DOHH2 (cell line): ENCODE results near the gene RASSF7.

Experiments used
- H3F3A ChIP-seq: fragments of 200-600 bp; sonication (generic), shearing (Covaris generic); 2 replicates; pipeline ENCODE4 v1.6.0; 2016; ENCODE audit warnings: antibody characterized with exemption, mild to moderate bottlenecking; ENCODE audit not compliant: control insufficient read depth, insufficient read depth
- H3K27ac ChIP-seq: fragments of 200-600 bp; sonication (generic); 2 replicates; pipeline ENCODE4 v1.5.1; 2014; ENCODE audit warnings: low read depth, mild to moderate bottlenecking, low read length, moderate library complexity
- H3K27me3 ChIP-seq: fragments of 200-600 bp; sonication (generic); 2 replicates; pipeline ENCODE4 v1.6.1; 2014; ENCODE audit warnings: mild to moderate bottlenecking, low read length, mixed read lengths; ENCODE audit not compliant: control insufficient read depth
- H3K36me3 ChIP-seq: fragments of 200-600 bp; sonication (generic); 2 replicates; pipeline ENCODE4 v1.6.1; 2014; ENCODE audit warnings: mild to moderate bottlenecking, low read length, moderate library complexity, mixed read lengths; ENCODE audit not compliant: control insufficient read depth
- H3K4me1 ChIP-seq: fragments of 200-600 bp; sonication (generic); 2 replicates; pipeline ENCODE4 v1.6.1; 2014; ENCODE audit warnings: mild to moderate bottlenecking, low read length, mixed read lengths; ENCODE audit not compliant: control insufficient read depth
- H3K4me2 ChIP-seq: fragments of 200-600 bp; sonication (generic); 2 replicates; pipeline ENCODE4 v1.6.0; 2014; ENCODE audit warnings: mild to moderate bottlenecking, low read length, moderate library complexity
- H3K4me3 ChIP-seq: fragments of 200-600 bp; sonication (generic); 2 replicates; pipeline ENCODE4 v1.5.1; 2014; ENCODE audit warnings: mild to moderate bottlenecking, low read length, mixed read lengths
- H3K79me2 ChIP-seq: fragments of 200-600 bp; sonication (generic); 2 replicates; pipeline ENCODE4 v1.6.1; 2014; ENCODE audit warnings: mild to moderate bottlenecking, low read length, mixed read lengths; ENCODE audit not compliant: control insufficient read depth
- H3K9me2 ChIP-seq: fragments of 200-600 bp; sonication (generic); replicated peaks from 2 replicates; pipeline ENCODE4 v1.6.1; 2014; ENCODE audit warnings: mild to moderate bottlenecking, low read length, mixed read lengths; ENCODE audit not compliant: control insufficient read depth
- H3K9me3 ChIP-seq: fragments of 200-600 bp; sonication (generic); 2 replicates; pipeline ENCODE4 v1.6.1; 2014; ENCODE audit warnings: antibody characterized with exemption, low read length, mixed read lengths; ENCODE audit not compliant: control insufficient read depth, insufficient read depth
- H4K20me1 ChIP-seq: fragments of 200-600 bp; sonication (generic); 2 replicates; pipeline ENCODE4 v1.6.0; 2014; ENCODE audit warnings: low read depth, mild to moderate bottlenecking, antibody characterized with exemption, low read length, moderate library complexity; ENCODE audit not compliant: control insufficient read depth, insufficient read depth
- CTCF ChIP-seq: fragments of 200-600 bp; sonication (generic); IDR thresholded peaks from one replicate; pipeline ENCODE4 v1.5.1; 2014; ENCODE audit warnings: antibody characterized with exemption, mild to moderate bottlenecking, low read depth, low read length; ENCODE audit not compliant: poor library complexity, severe bottlenecking
- EZH2phosphoT487 ChIP-seq: fragments of 200-600 bp; sonication (generic); IDR thresholded peaks from 2 replicates; pipeline ENCODE4 v1.6.1; 2017; ENCODE audit warnings: borderline replicate concordance, mild to moderate bottlenecking, antibody characterized with exemption, low read length, moderate library complexity, mixed read lengths

Gene RASSF7

GRCh38 chr11:560305-561147 is at the start of gene RASSF7, which contains the start of gene LMNTD2:
RASSF7 (plus strand) TSS chr11:560970; CDS start chr11:561769, 799 bp downstream.
LMNTD2 (minus strand) TSS chr11:560738; CDS start chr11:560716, 22 bp downstream.
- Histone ChIP-seq H3K27me3 (peaks cover 28% of the 10 kb centered on the region), H3K9me2 (no peaks in the 10 kb centered on the region), H4K20me1 (no peaks in the 10 kb centered on the region), H3K79me2 (peaks cover 6% of the 10 kb centered on the region), H3K36me3 (no peaks in the 10 kb centered on the region), H3F3A (no peaks in the 10 kb centered on the region), H3K9me3 (no peaks in the 10 kb centered on the region), H3K4me3 (peak within 1 kb of the TSS; percentile 94), H3K27ac (no peak within 1 kb of the TSS), H3K4me2 (peak within 1 kb of the TSS; percentile 98), H3K4me1 (peaks cover 19% of the 10 kb centered on the region)
- TF ChIP-seq EZH2phosphoT487 (no peak), CTCF (no peak)

GRCh38 chr11:512761-513595 is 47.8 kb upstream of the RASSF7 start:
- Histone ChIP-seq H3K9me3 (peaks cover 7% of the 10 kb centered on the region; the same call in 1 of the 2 replicates), H3K27ac (no peak overlapping the region)
- TF ChIP-seq CTCF (no peak), EZH2phosphoT487 (no peak)

GRCh38 chr11:514606-515005 is 46.2 kb upstream of the RASSF7 start:
- H3F3A ChIP-seq, result no peaks in the 10 kb centered on the region
- H3K36me3 ChIP-seq, result no peaks in the 10 kb centered on the region
- no peaks in the 10 kb centered on the region for H3K9me2 ChIP-seq
- no peak overlapping the region for H3K4me2 ChIP-seq
- H3K4me1 ChIP-seq, result peaks cover 8% of the 10 kb centered on the region
- H4K20me1 ChIP-seq, result no peaks in the 10 kb centered on the region
- no peaks in the 10 kb centered on the region for H3K27me3 ChIP-seq
- H3K4me3 ChIP-seq, result no peak overlapping the region
- TF ChIP-seq EZH2phosphoT487, result no peak
- TF ChIP-seq CTCF, result no peak
- no peak overlapping the region for H3K27ac ChIP-seq
- no peaks in the 10 kb centered on the region for H3K79me2 ChIP-seq
- peaks cover 7% of the 10 kb centered on the region; the same call in 1 of the 2 replicates for H3K9me3 ChIP-seq

More at GRCh38 chr11:512761-513595, 47.8 kb upstream of the RASSF7 start:
- Histone ChIP-seq H3K36me3 (no peaks in the 10 kb centered on the region), H3K9me2 (no peaks in the 10 kb centered on the region), H3K4me1 (peaks cover 1% of the 10 kb centered on the region; the same call in 1 of the 2 replicates), H3F3A (no peaks in the 10 kb centered on the region), H3K27me3 (no peaks in the 10 kb centered on the region), H3K79me2 (no peaks in the 10 kb centered on the region), H3K4me3 (no peak overlapping the region), H4K20me1 (no peaks in the 10 kb centered on the region), H3K4me2 (no peak overlapping the region)
